Type B pancreatic cell (in vitro differentiated cells): Measurements from ENCODE around the gene NBAS. TPM values are rescaled to one million over a fixed set of nuclear protein-coding genes. Genes with fewer than 3 reads are reported as not detected.

Experiments used
- DNase-seq: peaks from one replicate; pipeline ENCODE4 v3.0.0; 2021; ENCODE audit warnings: mixed read lengths; ENCODE audit not compliant: unreplicated experiment; ENCODE audit errors: extremely low spot score
- H3K27ac Mint-ChIP-seq: 2 replicates; pipeline ENCODE4 v1.8.0; 2021; ENCODE audit warnings: mild to moderate bottlenecking, mixed read lengths
- H3K27me3 Mint-ChIP-seq: 2 replicates; pipeline ENCODE4 v1.8.0; 2021; ENCODE audit warnings: mixed read lengths
- H3K36me3 Mint-ChIP-seq: 2 replicates; pipeline ENCODE4 v1.8.0; 2021; ENCODE audit warnings: mixed read lengths
- H3K4me1 Mint-ChIP-seq: one replicate; pipeline ENCODE4 v1.8.0; 2021; ENCODE audit warnings: mixed read lengths; ENCODE audit not compliant: unreplicated experiment
- H3K4me3 Mint-ChIP-seq: 2 replicates; pipeline ENCODE4 v1.8.0; 2021; ENCODE audit warnings: mild to moderate bottlenecking, mixed read lengths
- H3K9me3 Mint-ChIP-seq: 2 replicates; pipeline ENCODE4 v1.8.0; 2021; ENCODE audit warnings: mixed read lengths
- CTCF ChIP-seq: fragments of 200-600 bp; sonication (generic); conservative IDR thresholded peaks from 2 replicates; pipeline ENCODE4 v1.5.0; 2021; ENCODE audit warnings: antibody characterized with exemption, mild to moderate bottlenecking
- total RNA-seq: library from RNA; stranded (reverse); gene quantifications from 2 replicates; pipeline ENCODE4 v1.2.1, GENCODE V29; 2021; ENCODE audit warnings: low replicate concordance

The NBAS gene
- total RNA-seq, 1 donor from 2014 or later, result 53.5 TPM

- no peaks in the 10 kb centered on the region for H3K27me3 Mint-ChIP-seq
- no peak for DNase-seq
- peaks cover 6% of the 10 kb centered on the region for H3K36me3 Mint-ChIP-seq
- peaks cover 6% of the 10 kb centered on the region for H3K4me1 Mint-ChIP-seq
- no peaks in the 10 kb centered on the region for H3K9me3 Mint-ChIP-seq
- TF ChIP-seq CTCF, result no peak
- H3K4me3 Mint-ChIP-seq, result no peak overlapping the region
- no peak overlapping the region for H3K27ac Mint-ChIP-seq
These were observed 124.9 kb downstream of the NBAS start for GRCh38 chr2:15436195-15436594.

- Mint-ChIP-seq H3K9me3 (no peaks in the 10 kb centered on the region), H3K27me3 (no peaks in the 10 kb centered on the region), H3K4me1 (peaks cover 6% of the 10 kb centered on the region), H3K36me3 (peaks cover 6% of the 10 kb centered on the region), H3K4me3 (no peak overlapping the region), H3K27ac (no peak overlapping the region)
- DNase-seq, result no peak
- no peak for TF ChIP-seq CTCF
These were observed 125.7 kb downstream of the NBAS start for GRCh38 chr2:15435474-15435873.

- no peaks in the 10 kb centered on the region for H3K4me1 Mint-ChIP-seq
- no peaks in the 10 kb centered on the region for H3K36me3 Mint-ChIP-seq
- no peak for DNase-seq
- H3K27me3 Mint-ChIP-seq, result no peaks in the 10 kb centered on the region
- no peaks in the 10 kb centered on the region for H3K9me3 Mint-ChIP-seq
- H3K27ac Mint-ChIP-seq, result no peak overlapping the region
- TF ChIP-seq CTCF, result no peak
- H3K4me3 Mint-ChIP-seq, result no peak overlapping the region
These were observed 128.4 kb downstream of the NBAS start for GRCh38 chr2:15432642-15433256.

GRCh38 chr2:15429032-15429431 lies 132.1 kb downstream of the NBAS start:
- DNase-seq, result no peak
- Mint-ChIP-seq H3K4me1 (peaks cover 7% of the 10 kb centered on the region), H3K4me3 (no peak overlapping the region), H3K36me3 (peaks cover 4% of the 10 kb centered on the region), H3K27me3 (no peaks in the 10 kb centered on the region), H3K9me3 (no peaks in the 10 kb centered on the region), H3K27ac (no peak overlapping the region)
- TF ChIP-seq CTCF, result no peak

- H3K36me3 Mint-ChIP-seq, result peaks cover 8% of the 10 kb centered on the region
- no peaks in the 10 kb centered on the region for H3K27me3 Mint-ChIP-seq
- no peak for DNase-seq
- H3K4me1 Mint-ChIP-seq, result peaks cover 7% of the 10 kb centered on the region
- H3K27ac Mint-ChIP-seq, result no peak overlapping the region
- no peak for TF ChIP-seq CTCF
- H3K4me3 Mint-ChIP-seq, result no peak overlapping the region
- H3K9me3 Mint-ChIP-seq, result no peaks in the 10 kb centered on the region
These were observed 133.1 kb downstream of the NBAS start for GRCh38 chr2:15427987-15428386.

- Mint-ChIP-seq H3K4me3 (no peak overlapping the region), H3K27ac (no peak overlapping the region), H3K9me3 (no peaks in the 10 kb centered on the region), H3K4me1 (peaks cover 7% of the 10 kb centered on the region), H3K36me3 (peaks cover 8% of the 10 kb centered on the region), H3K27me3 (no peaks in the 10 kb centered on the region)
- TF ChIP-seq CTCF, result no peak
- DNase-seq, result no peak
These were observed 134.5 kb downstream of the NBAS start for GRCh38 chr2:15426606-15427005.
